Lung (tissue), 12 donors: Measurements from ENCODE around the gene KTI12. TPM values are rescaled to one million over a fixed set of nuclear protein-coding genes. Genes with fewer than 3 reads are reported as not detected.
"Not testable (repeated sequence)": the region's sequence is repeated elsewhere in the genome, so short reads cannot be mapped to it uniquely, and the experiment has no call there.

Experiments
- ATAC-seq: fragments of 200-7000 bp; cut with Tn5 transposase; one replicate; pipeline ENCODE4 v1.9.1; 2020; ENCODE audit warnings: moderate number of reproducible peaks; ENCODE audit not compliant: insufficient read depth, low FRiP score
- DNase-seq, 3 donors: peaks; one replicate each; pipeline ENCODE4 v3.0.0-alpha.2; 2013 to 2017
- H3K27ac ChIP-seq, 2 donors: one replicate each; pipeline ENCODE4 v1.5.1; 2013; ENCODE audit warnings: mild to moderate bottlenecking in 2 of 2, moderate library complexity in 2 of 2, control low read depth in 1 of 2, inconsistent platforms in 1 of 2, low read depth in 1 of 2, low read length in 1 of 2
- H3K27me3 ChIP-seq, 3 donors: one replicate each; pipeline ENCODE4 v1.5.1; 2013; ENCODE audit warnings: low read length in 2 of 3; ENCODE audit not compliant: control insufficient read depth in 3 of 3, insufficient read depth in 3 of 3
- H3K36me3 ChIP-seq, 4 donors: one replicate each; pipeline ENCODE4 v1.5.1; 2013; ENCODE audit warnings: low read length in 4 of 4, mild to moderate bottlenecking in 1 of 4, moderate library complexity in 1 of 4; ENCODE audit not compliant: control insufficient read depth in 4 of 4, insufficient read depth in 4 of 4
- H3K4me1 ChIP-seq, 5 donors: one replicate each; pipeline ENCODE4 v1.5.1; 2013; ENCODE audit warnings: low read length in 5 of 5, mild to moderate bottlenecking in 2 of 5, moderate library complexity in 1 of 5; ENCODE audit not compliant: control insufficient read depth in 5 of 5, insufficient read depth in 5 of 5
- H3K4me3 ChIP-seq: one replicate; pipeline ENCODE4 v1.5.1; 2013; ENCODE audit warnings: mild to moderate bottlenecking, control low read depth, moderate library complexity
- H3K9ac ChIP-seq, 2 donors: one replicate each; pipeline ENCODE4 v1.5.1; 2013; ENCODE audit warnings: low read length in 2 of 2, control low read depth in 1 of 2; ENCODE audit not compliant: insufficient read depth in 1 of 2
- H3K9me3 ChIP-seq, 4 donors: one replicate each; pipeline ENCODE4 v1.5.1; 2013; ENCODE audit warnings: low read length in 3 of 4, mild to moderate bottlenecking in 1 of 4, moderate library complexity in 1 of 4; ENCODE audit not compliant: control insufficient read depth in 4 of 4, insufficient read depth in 3 of 4
- WGBS, 2 donors: extraction: QIAGEN DNeasy Blood & Tissue Kit; methylation state at CpG; one replicate each; pipeline ENCODE4 v1.1.7; 2013; 5-methylcytosine and 5-hydroxymethylcytosine counted together
- polyA plus RNA-seq, 2 donors: library from polyadenylated mRNA; stranded (reverse); fragments of 200-250 nt; gene quantifications; one replicate each; pipeline ENCODE4 v1.2.1, GENCODE V29; 2013
- total RNA-seq, 2 donors: library from RNA; depleted of rRNA in 1 of 2; stranded (reverse); fragments of >200 nt in 1 of 2; gene quantifications; one replicate each; pipeline ENCODE4 v1.2.1, GENCODE V29; 2014 to 2021
- TF ChIP-seq, protein P1 (sequence below): IDR thresholded peaks from 2 replicates; pipeline ENCODE4 v1.5.1; 2012; ENCODE audit warnings: mild to moderate bottlenecking; ENCODE audit errors: control extremely low read depth, extremely low read depth
- donor health status: control.
- donor health status: control.
- donor health status: Bipolar disorder and iron deficiency.
- donor health status: healthy.
- donor health status: DM: yes; HTN: yes; CAD: no.

The KTI12 gene
- total and polyA plus RNA-seq, 4 donors = 4.8 to 11.3 (median 7.5) TPM

GRCh38 chr1:52034050-52034384, 407 bp upstream of the KTI12 start:
- no peaks in the 10 kb centered on the region for H3K27me3 ChIP-seq
- H3K4me3 ChIP-seq = no peak overlapping the region
- ATAC-seq (no peak), DNase-seq (no peak)
- peaks cover 7 to 18% (median 8%) of the 10 kb centered on the region in 5 donors for H3K4me1 ChIP-seq
- H3K36me3 ChIP-seq = peaks cover 3 to 11% (median 4%) of the 10 kb centered on the region in 4 donors
- peak overlapping the region in 1 of 2 donors; percentile 89 for H3K27ac ChIP-seq
- H3K9me3 ChIP-seq = no peaks in the 10 kb centered on the region
- WGBS, 2 donors = 98 to 99% methylated on average over 2 of the region's 2 CpGs
- TF ChIP-seq, protein P1, sequence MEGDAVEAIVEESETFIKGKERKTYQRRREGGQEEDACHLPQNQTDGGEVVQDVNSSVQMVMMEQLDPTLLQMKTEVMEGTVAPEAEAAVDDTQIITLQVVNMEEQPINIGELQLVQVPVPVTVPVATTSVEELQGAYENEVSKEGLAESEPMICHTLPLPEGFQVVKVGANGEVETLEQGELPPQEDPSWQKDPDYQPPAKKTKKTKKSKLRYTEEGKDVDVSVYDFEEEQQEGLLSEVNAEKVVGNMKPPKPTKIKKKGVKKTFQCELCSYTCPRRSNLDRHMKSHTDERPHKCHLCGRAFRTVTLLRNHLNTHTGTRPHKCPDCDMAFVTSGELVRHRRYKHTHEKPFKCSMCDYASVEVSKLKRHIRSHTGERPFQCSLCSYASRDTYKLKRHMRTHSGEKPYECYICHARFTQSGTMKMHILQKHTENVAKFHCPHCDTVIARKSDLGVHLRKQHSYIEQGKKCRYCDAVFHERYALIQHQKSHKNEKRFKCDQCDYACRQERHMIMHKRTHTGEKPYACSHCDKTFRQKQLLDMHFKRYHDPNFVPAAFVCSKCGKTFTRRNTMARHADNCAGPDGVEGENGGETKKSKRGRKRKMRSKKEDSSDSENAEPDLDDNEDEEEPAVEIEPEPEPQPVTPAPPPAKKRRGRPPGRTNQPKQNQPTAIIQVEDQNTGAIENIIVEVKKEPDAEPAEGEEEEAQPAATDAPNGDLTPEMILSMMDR = no peak
- peak overlapping the region in 1 of 2 donors; percentile 94 for H3K9ac ChIP-seq

DNA sequence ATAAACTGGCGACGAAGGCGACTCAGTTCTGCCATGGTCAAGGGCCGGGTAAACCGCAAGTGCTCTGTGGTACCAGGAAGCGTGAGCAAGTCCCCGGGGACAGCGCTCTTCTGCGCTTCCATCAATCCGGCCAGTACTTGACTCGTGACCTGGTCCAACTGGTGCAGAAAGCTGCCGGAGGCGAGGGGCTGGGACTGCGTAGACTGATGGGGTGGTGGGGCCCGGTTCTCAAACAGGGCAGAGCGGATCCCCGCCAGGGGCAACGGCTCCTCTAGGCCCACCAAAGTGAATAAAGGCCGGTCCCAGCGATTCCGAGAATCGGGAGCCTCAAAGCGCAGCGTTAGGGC, 852 bp downstream of the KTI12 start:
- no peaks in the 10 kb centered on the region for H3K9me3 ChIP-seq
- peak overlapping the region; percentile 59 to 94 for H3K9ac ChIP-seq
- DNase-seq (peak; percentile 17 to 32 (median 26)), ATAC-seq (peak; percentile 39)
- peak overlapping the region in 1 of 2 donors; percentile 97 for H3K27ac ChIP-seq
- TF ChIP-seq, protein P1 = no peak
- H3K27me3 ChIP-seq = no peaks in the 10 kb centered on the region
- 5 to 7% methylated on average over 24 of the region's 24 CpGs for WGBS, 2 donors
- peaks cover 0 to 5% (median 2%) of the 10 kb centered on the region in 4 donors for H3K36me3 ChIP-seq
- H3K4me3 ChIP-seq = peak overlapping the region; percentile 94
- H3K4me1 ChIP-seq = peaks cover 7 to 18% (median 8%) of the 10 kb centered on the region in 5 donors

DNA sequence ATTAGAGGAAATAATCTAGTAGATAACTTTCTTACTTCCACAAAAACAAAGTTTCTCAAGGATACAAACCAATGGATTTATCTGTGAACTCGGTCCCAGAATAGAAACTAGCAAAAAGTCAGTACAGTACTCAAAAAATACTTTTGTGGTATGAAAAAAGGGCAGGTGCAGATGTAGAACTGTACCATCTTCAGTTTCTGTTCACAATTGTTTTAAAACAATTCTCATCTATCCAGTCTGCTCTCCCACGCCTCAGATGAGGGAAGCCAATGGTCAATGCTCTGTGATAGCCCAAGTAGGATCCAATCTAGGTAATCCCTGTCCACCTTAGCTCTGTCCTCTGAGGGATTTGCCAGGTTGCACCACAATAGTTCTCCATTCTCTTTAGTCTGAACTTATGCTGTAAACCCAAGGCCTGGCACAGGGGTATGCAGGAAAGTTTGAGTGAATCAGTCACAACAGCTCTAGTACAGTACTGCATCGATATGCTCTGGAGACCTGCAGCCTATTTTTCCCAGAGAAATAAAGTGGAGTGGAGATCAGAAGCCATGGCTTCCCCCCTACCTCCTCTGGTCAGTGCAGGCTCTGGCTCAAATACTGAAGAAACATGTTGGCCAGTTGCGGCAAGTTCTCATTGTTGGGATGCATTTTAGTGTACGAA, 1.4 kb downstream of the KTI12 start:
- TF ChIP-seq, protein P1 = no peak
- peak overlapping the region; percentile 94 for H3K4me3 ChIP-seq
- DNase-seq (no peak), ATAC-seq (no peak)
- 52 to 62% methylated on average over 5 of the region's 5 CpGs for WGBS, 2 donors
- no peaks in the 10 kb centered on the region for H3K9me3 ChIP-seq
- peaks cover 7 to 18% (median 8%) of the 10 kb centered on the region in 5 donors for H3K4me1 ChIP-seq
- peaks cover 0 to 3% (median 1%) of the 10 kb centered on the region in 4 donors for H3K36me3 ChIP-seq
- H3K27me3 ChIP-seq = no peaks in the 10 kb centered on the region
- peak overlapping the region; percentile 1 to 94 for H3K9ac ChIP-seq
- no peak overlapping the region for H3K27ac ChIP-seq

DNA sequence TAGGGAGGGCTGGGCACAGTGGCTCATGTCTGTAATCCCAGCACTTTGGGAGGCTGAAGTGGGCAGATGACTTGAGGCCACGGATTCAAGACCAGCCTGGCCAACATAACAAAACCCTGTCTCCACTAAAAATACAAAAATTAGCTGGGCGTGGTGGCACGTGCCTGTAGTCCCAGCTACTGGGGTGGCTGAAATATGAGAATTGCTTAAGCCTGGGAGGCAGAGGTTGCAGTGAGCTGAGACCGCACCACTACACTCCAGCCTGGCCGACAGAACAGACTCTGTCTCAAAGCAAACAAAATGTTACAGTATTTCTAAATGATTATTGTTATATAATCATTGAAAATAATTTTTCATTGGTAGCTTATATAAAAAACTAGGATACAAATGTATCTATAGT, 4.8 kb downstream of the KTI12 start:
- H3K4me1 ChIP-seq = peaks cover 7 to 15% (median 8%) of the 10 kb centered on the region in 5 donors
- DNase-seq, H3K9ac ChIP-seq, H3K36me3 ChIP-seq, H3K27me3 ChIP-seq, H3K9me3 ChIP-seq, H3K27ac ChIP-seq, ATAC-seq, H3K4me3 ChIP-seq: not testable (repeated sequence)
- WGBS, 2 donors = 76 to 78% methylated on average over 5 of the region's 5 CpGs
